Kidney capillary endothelial cell (primary cell): ENCODE data around the gene EFNB1.

Experiments
- DNase-seq: peaks from one replicate; pipeline ENCODE4 v3.0.0-alpha.2; 2018; ENCODE audit warnings: low spot score

Gene EFNB1

GRCh38 chrX:68827848-68828624, 785 bp upstream of the EFNB1 start:
- DNase-seq = peak; percentile 58

- DNase-seq = no peak
Observed at GRCh38 chrX:68829582-68830418, 979 bp downstream of the EFNB1 start.

- DNase-seq = no peak
Observed at GRCh38 chrX:68830419-68831404, 1.9 kb downstream of the EFNB1 start.

- DNase-seq = no peak
Observed at GRCh38 chrX:68831405-68832100, 2.7 kb downstream of the EFNB1 start.

- no peak for DNase-seq
Observed at GRCh38 chrX:68832101-68832416, 3.2 kb downstream of the EFNB1 start.

- DNase-seq = no peak
Observed at GRCh38 chrX:68832516-68833447, 4.0 kb downstream of the EFNB1 start.

- DNase-seq = no peak
Observed at GRCh38 chrX:68833448-68833805, 4.6 kb downstream of the EFNB1 start.

GRCh38 chrX:68833855-68834331, 5.1 kb downstream of the EFNB1 start:
- DNase-seq = no peak

GRCh38 chrX:68834371-68835103, 5.7 kb downstream of the EFNB1 start:
- DNase-seq = no peak

GRCh38 chrX:68835104-68835442, 6.3 kb downstream of the EFNB1 start:
- no peak for DNase-seq

GRCh38 chrX:68835468-68835867, 6.6 kb downstream of the EFNB1 start:
- DNase-seq = no peak

GRCh38 chrX:68837119-68837518, 8.3 kb downstream of the EFNB1 start:
- no peak for DNase-seq

GRCh38 chrX:68838571-68838910, 9.7 kb downstream of the EFNB1 start:
- no peak for DNase-seq

GRCh38 chrX:68839771-68840170, 10.9 kb downstream of the EFNB1 start:
- DNase-seq = no peak

GRCh38 chrX:68840256-68840655, 11.4 kb downstream of the EFNB1 start:
- no peak for DNase-seq

GRCh38 chrX:68841251-68842049, 12.6 kb downstream of the EFNB1 start:
- no peak for DNase-seq

GRCh38 chrX:68842351-68842750, 13.5 kb downstream of the EFNB1 start:
- DNase-seq = no peak

GRCh38 chrX:68842781-68843581, 14.2 kb downstream of the EFNB1 start:
- DNase-seq = no peak
